ENCODE measurements around the gene CORO2B.

The CORO2B gene

DNA sequence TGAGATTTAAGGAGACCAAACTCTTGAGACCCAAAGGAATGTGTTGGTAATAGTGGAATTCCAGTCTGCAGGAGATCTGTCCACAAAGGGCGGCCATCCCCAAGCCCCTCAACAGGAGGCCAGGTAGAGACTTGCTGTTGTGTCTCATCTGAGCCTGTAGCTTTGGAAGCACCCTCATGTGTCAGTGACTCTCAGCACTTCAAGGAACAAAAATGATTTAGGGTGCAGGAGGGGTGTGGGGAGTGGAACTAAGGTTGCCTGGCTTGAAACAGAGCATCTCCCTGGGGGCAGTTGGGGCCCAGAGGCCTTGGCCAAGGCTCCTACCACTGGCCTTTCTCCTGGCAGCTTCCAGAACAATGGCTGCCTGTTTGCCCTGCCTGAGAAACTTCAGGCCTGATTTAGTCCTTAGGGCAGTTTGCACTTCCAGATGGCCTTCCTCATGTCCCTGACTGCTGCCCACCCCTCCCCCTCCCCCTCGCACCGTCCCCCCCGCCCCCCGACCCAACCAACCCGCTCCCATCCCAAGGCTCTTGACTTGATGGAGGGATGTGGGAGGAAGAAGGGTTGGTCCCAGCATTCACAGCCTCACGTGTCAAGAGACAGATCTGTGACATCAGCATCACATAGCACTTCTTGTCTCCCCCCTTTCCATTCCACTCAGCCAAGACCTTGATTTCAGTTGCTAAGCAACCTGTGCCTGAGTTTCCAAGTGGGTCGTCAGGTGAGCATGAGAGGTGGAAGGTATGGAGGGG, 77.1 kb downstream of the CORO2B start:
- TF ChIP-seq, protein P1, sequence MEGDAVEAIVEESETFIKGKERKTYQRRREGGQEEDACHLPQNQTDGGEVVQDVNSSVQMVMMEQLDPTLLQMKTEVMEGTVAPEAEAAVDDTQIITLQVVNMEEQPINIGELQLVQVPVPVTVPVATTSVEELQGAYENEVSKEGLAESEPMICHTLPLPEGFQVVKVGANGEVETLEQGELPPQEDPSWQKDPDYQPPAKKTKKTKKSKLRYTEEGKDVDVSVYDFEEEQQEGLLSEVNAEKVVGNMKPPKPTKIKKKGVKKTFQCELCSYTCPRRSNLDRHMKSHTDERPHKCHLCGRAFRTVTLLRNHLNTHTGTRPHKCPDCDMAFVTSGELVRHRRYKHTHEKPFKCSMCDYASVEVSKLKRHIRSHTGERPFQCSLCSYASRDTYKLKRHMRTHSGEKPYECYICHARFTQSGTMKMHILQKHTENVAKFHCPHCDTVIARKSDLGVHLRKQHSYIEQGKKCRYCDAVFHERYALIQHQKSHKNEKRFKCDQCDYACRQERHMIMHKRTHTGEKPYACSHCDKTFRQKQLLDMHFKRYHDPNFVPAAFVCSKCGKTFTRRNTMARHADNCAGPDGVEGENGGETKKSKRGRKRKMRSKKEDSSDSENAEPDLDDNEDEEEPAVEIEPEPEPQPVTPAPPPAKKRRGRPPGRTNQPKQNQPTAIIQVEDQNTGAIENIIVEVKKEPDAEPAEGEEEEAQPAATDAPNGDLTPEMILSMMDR (conservative IDR thresholded peaks at IDR 0.05; ENCODE audit: low read length), result no peak
- H3K4me3 ChIP-seq (ENCODE audit: low read length), result no peak overlapping the region
- no peak for DNase-seq (ENCODE audit: low read depth)

DNA sequence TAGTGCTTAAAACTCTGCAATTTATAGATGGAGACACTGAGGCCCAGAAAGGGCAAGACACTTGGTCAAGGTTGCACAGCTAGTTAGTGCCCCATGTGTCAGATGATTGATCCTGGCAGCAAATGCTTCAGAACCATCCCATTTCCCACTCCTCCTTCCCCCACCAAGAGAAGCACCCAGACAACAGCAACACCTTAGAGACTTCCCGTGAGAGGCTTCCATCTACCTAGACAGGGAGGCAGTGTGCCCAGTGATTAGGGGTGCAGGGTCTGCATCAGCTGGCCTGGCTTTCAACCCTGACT, 77.6 kb downstream of the CORO2B start:
- TF ChIP-seq, protein P1 (conservative IDR thresholded peaks at IDR 0.05; ENCODE audit: low read length), result no peak
- H3K4me3 ChIP-seq (ENCODE audit: low read length), result no peak overlapping the region
- DNase-seq (ENCODE audit: low read depth), result no peak

DNA sequence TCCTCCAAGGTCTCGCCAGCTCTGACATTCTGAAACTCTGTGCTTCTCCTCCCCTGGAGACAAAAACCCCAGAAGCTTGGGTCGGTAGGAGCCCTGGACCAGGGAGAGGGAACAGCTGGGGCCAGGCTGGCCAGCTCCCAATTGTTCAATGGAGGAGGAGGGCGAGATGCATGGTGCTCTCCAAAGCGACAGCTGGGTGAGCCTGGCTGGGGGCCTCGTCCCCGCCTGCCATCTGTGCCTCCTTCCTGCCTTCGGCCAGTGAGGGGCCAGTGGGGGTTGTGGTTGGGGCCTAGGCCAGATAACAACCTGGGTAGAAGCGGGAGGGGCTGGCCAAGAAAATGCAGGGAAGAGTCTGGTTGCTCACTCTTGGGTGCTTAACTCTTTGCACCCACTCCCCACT, 79.4 kb downstream of the CORO2B start:
- no peak for DNase-seq (ENCODE audit: low read depth)
- TF ChIP-seq, protein P1 (conservative IDR thresholded peaks at IDR 0.05; ENCODE audit: low read length), result no peak
- H3K4me3 ChIP-seq (ENCODE audit: low read length), result no peak overlapping the region

DNA sequence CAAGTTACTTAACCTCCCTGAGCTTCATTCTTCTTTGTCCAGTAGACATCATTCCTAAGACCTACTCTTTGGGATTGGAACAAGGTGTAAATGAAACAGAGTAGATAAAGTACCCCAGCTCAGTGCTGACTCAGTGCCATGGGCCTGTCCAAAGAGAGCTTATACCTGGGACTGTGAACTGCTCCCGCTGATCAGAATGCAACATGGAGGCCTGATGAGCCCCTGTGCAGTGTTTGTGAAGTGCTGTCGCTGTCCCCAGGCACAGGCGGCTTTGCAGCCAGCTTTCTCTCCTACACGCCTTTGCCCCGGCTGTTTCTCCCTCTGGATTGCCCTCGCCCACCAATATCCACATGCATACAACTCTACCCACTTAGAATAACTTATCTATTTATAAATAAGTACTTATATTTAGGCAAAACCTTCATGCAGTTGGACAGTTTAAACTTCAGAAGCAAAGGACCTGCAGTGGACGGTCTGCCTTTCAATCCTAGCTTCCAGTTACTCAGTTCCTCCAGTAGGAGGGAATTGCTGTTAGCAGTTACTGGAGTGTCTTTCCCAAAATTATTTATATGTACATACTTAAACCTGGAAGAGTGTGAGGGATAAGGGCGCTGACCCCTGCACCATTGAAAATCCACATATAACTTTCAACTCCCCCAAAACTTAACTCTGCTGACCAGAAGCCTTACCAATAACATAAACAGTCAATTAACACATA, 80.0 kb downstream of the CORO2B start:
- DNase-seq (ENCODE audit: low read depth), result no peak
- TF ChIP-seq, protein P1 (conservative IDR thresholded peaks at IDR 0.05; ENCODE audit: low read length), result peak; percentile 8; the same call in 1 of the 2 replicates
- no peak overlapping the region for H3K4me3 ChIP-seq (ENCODE audit: low read length)

DNA sequence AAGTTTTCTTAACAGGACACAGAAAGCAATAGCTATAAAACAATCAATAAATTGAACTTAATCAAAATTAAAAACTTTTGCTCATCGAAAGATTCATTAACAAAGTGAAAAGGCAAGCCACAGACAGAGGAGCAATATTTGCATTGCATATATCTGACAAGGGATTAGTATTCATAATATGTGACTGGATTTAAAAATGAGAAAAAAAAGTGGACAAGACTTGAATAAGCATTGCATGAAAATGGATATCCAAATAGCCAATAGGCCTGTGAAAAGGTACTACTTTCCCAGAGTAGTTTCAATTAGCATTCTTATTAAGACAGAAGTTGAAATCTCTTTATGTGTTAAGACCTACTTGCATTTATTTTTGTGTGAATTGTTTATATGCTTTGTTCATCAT, 84.7 kb downstream of the CORO2B start:
- no peak overlapping the region for H3K4me3 ChIP-seq (ENCODE audit: low read length)
- TF ChIP-seq, protein P1 (conservative IDR thresholded peaks at IDR 0.05; ENCODE audit: low read length), result no peak
- no peak for DNase-seq (ENCODE audit: low read depth)

DNA sequence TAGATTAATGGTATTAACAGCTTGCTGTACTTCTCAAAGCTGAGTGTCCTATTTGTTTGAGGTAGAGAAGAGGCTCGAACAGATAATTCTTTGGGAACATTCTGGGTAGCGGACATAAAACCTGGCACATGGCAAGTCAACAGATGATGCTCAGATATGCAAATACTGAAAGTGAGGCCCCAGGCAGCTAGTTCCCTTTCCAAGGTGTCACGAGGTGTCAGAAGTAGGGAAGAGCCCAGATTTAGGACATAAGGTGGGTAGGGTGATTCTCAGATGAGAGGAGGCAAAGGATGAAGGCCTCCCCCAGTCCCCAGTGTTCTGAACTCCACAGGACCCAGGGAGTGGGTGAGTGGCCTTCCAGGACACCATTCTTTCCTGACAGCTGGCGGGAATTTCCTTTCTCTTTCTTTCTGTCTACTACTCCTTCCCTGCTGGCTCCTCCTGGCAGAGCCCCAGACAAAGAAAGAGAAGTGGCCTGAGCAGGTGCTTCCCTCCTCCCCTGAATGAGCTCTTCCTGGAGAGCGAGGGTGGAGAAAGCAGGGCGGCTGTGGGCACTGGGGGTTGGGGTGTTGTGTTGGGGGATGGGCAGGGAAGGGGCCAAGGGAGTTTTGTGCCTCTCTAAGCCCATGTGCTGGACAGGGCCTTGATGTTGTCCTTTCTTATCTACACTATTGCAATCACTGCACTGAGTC, 87.5 kb downstream of the CORO2B start:
- TF ChIP-seq, protein P1 (conservative IDR thresholded peaks at IDR 0.05; ENCODE audit: low read length), result no peak
- H3K4me3 ChIP-seq (ENCODE audit: low read length), result no peak overlapping the region
- no peak for DNase-seq (ENCODE audit: low read depth)
